Measurements from ENCODE around the gene CNTNAP2.
"Not testable (repeated sequence)": the region's sequence is repeated elsewhere in the genome, so short reads cannot be mapped to it uniquely, and the experiment has no call there.

CNTNAP2 gene

DNA sequence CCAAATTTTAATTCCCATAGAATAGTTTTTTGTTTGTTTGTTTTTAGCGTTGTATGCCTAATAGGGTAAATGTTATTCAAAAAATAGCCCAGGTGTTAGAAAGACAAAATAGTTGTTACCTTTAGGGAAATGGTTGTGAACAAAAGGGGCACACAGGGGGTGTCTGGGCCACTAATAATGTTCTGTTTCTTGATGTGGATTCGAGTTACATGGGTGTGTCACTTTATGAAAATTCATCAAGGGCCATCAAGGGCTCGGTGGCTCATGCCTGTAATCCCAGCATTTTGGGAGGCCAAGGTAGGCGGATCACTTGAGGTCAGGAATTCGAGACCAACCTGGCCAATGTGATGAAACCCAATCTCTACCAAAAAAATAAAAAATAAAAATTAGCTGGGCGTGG lies 1942.2 kb downstream of the CNTNAP2 start:
- Histone ChIP-seq H4K12ac (ENCODE audit: low read depth, low read length) (no peak overlapping the region), H3K9me3 (ENCODE audit: insufficient read depth, low read depth, low read length) (no peaks in the 10 kb centered on the region), H4K8ac (ENCODE audit: low read depth, low read length) (no peak overlapping the region), H3K18ac (ENCODE audit: low read length) (no peak overlapping the region), H3K27ac (ENCODE audit: low read depth, low read length) (no peak overlapping the region), H2BK12ac (ENCODE audit: low read length) (no peak overlapping the region), H2AFZ (ENCODE audit: insufficient read depth, low read length, poor library complexity) (no peak overlapping the region), H3K79me2 (ENCODE audit: control insufficient read depth, insufficient read depth, low read length, poor library complexity) (no peaks in the 10 kb centered on the region), H3K23ac (ENCODE audit: low read length) (no peak overlapping the region), H4K91ac (ENCODE audit: low read depth, low read length) (no peak overlapping the region), H3K4me3 (ENCODE audit: low read depth, low read length) (no peak overlapping the region), H3K14ac (ENCODE audit: low read length) (no peak overlapping the region), H3K4me1 (ENCODE audit: control insufficient read depth in 1 of 2, insufficient read depth in 2 of 2, low read length in 2 of 2) (no peaks in the 10 kb centered on the region), H2AK5ac (ENCODE audit: low read length) (no peak overlapping the region), H3K36me3 (ENCODE audit: control insufficient read depth in 1 of 2, insufficient read depth in 2 of 2, low read length in 2 of 2) (no peaks in the 10 kb centered on the region), H3K27me3 (ENCODE audit: insufficient read depth, low read length) (no peaks in the 10 kb centered on the region), H2BK120ac (ENCODE audit: insufficient read depth, low read length, poor library complexity) (no peak overlapping the region), H2BK5ac (ENCODE audit: low read depth, low read length, poor library complexity) (no peak overlapping the region), H3K4me2 (ENCODE audit: low read length) (no peak overlapping the region), H3K79me1 (ENCODE audit: low read length) (no peaks in the 10 kb centered on the region), H3K4ac (ENCODE audit: low read depth, low read length) (no peak overlapping the region), H3K9ac (ENCODE audit: low read length) (no peak overlapping the region)
- no peak for DNase-seq
- WGBS (ENCODE audit: extremely low coverage, insufficient coverage, insufficient read length), result no CpG with 5 or more reads among the region's 6 CpGs

DNA sequence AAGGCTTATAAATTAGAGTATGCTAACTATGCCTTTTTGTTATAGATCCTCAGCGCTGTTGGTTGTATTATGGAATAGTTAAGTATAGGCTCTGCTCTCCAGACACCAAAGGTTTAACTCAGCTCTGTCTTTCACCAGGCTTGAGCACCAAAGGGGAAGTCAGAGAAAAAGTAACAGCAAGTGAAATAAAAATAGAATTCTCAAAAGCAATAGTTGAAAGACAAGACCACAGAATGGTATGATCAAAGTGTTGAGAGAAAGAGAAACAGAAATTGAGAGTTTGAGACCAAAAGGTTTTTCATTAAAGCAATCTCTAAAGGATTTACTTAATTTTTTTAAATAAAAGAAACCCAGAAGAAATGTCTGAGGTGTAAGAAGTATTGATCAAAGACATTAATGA lies 1944.1 kb downstream of the CNTNAP2 start:
- Histone ChIP-seq H2BK12ac (ENCODE audit: low read length) (no peak overlapping the region), H4K91ac (ENCODE audit: low read depth, low read length) (no peak overlapping the region), H3K4me1 (ENCODE audit: control insufficient read depth in 1 of 2, insufficient read depth in 2 of 2, low read length in 2 of 2) (no peaks in the 10 kb centered on the region), H4K8ac (ENCODE audit: low read depth, low read length) (no peak overlapping the region), H4K12ac (ENCODE audit: low read depth, low read length) (no peak overlapping the region), H3K27me3 (ENCODE audit: insufficient read depth, low read length) (no peaks in the 10 kb centered on the region), H2AFZ (ENCODE audit: insufficient read depth, low read length, poor library complexity) (no peak overlapping the region), H3K14ac (ENCODE audit: low read length) (no peak overlapping the region), H2AK5ac (ENCODE audit: low read length) (no peak overlapping the region), H3K4me2 (ENCODE audit: low read length) (no peak overlapping the region), H3K4me3 (ENCODE audit: low read depth, low read length) (no peak overlapping the region), H3K23ac (ENCODE audit: low read length) (no peak overlapping the region), H3K36me3 (ENCODE audit: control insufficient read depth in 1 of 2, insufficient read depth in 2 of 2, low read length in 2 of 2) (no peaks in the 10 kb centered on the region), H2BK120ac (ENCODE audit: insufficient read depth, low read length, poor library complexity) (no peak overlapping the region), H3K79me2 (ENCODE audit: control insufficient read depth, insufficient read depth, low read length, poor library complexity) (no peaks in the 10 kb centered on the region), H3K27ac (ENCODE audit: low read depth, low read length) (no peak overlapping the region), H2BK5ac (ENCODE audit: low read depth, low read length, poor library complexity) (no peak overlapping the region), H3K18ac (ENCODE audit: low read length) (no peak overlapping the region), H3K79me1 (ENCODE audit: low read length) (no peaks in the 10 kb centered on the region), H3K4ac (ENCODE audit: low read depth, low read length) (no peak overlapping the region), H3K9ac (ENCODE audit: low read length) (no peak overlapping the region), H3K9me3 (ENCODE audit: insufficient read depth, low read depth, low read length) (no peaks in the 10 kb centered on the region)
- no CpG with 5 or more reads among the region's 1 CpG for WGBS (ENCODE audit: extremely low coverage, insufficient coverage, insufficient read length)
- DNase-seq, result no peak

DNA sequence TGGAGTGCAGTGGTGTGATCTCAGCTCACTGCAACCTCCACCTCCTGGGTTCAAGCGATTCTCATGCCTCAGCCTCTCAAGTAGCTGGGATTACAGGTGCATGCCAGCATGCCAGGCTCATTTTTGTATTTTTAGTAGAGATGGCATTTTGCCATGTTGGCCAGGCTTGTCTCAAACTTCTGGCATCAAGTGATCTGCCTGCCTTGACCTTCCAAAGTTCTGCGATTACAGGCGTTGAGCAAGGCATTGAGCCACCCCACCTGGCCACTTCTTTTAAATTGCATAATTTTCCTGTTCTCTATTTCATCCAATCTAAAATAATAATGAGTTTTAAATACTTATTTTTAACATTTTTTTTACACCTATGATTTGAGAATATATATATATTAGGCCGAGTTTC lies 1961.5 kb downstream of the CNTNAP2 start:
- H3K36me3 ChIP-seq (ENCODE audit: control insufficient read depth in 1 of 2, insufficient read depth in 2 of 2, low read length in 2 of 2); H3K27ac ChIP-seq (ENCODE audit: low read depth, low read length); H3K14ac ChIP-seq (ENCODE audit: low read length); H3K4me3 ChIP-seq (ENCODE audit: low read depth, low read length); H3K27me3 ChIP-seq (ENCODE audit: insufficient read depth, low read length); H2BK5ac ChIP-seq (ENCODE audit: low read depth, low read length, poor library complexity); H3K9me3 ChIP-seq (ENCODE audit: insufficient read depth, low read depth, low read length); H3K79me1 ChIP-seq (ENCODE audit: low read length); H3K9ac ChIP-seq (ENCODE audit: low read length); DNase-seq; H3K4me1 ChIP-seq (ENCODE audit: control insufficient read depth in 1 of 2, insufficient read depth in 2 of 2, low read length in 2 of 2); H4K91ac ChIP-seq (ENCODE audit: low read depth, low read length); H4K12ac ChIP-seq (ENCODE audit: low read depth, low read length); H2AK5ac ChIP-seq (ENCODE audit: low read length); H2BK120ac ChIP-seq (ENCODE audit: insufficient read depth, low read length, poor library complexity); H3K4ac ChIP-seq (ENCODE audit: low read depth, low read length); H3K4me2 ChIP-seq (ENCODE audit: low read length); H4K8ac ChIP-seq (ENCODE audit: low read depth, low read length); H2AFZ ChIP-seq (ENCODE audit: insufficient read depth, low read length, poor library complexity); H2BK12ac ChIP-seq (ENCODE audit: low read length); H3K23ac ChIP-seq (ENCODE audit: low read length); H3K18ac ChIP-seq (ENCODE audit: low read length); H3K79me2 ChIP-seq (ENCODE audit: control insufficient read depth, insufficient read depth, low read length, poor library complexity): not testable (repeated sequence)
- no CpG with 5 or more reads among the region's 4 CpGs for WGBS (ENCODE audit: extremely low coverage, insufficient coverage, insufficient read length)

DNA sequence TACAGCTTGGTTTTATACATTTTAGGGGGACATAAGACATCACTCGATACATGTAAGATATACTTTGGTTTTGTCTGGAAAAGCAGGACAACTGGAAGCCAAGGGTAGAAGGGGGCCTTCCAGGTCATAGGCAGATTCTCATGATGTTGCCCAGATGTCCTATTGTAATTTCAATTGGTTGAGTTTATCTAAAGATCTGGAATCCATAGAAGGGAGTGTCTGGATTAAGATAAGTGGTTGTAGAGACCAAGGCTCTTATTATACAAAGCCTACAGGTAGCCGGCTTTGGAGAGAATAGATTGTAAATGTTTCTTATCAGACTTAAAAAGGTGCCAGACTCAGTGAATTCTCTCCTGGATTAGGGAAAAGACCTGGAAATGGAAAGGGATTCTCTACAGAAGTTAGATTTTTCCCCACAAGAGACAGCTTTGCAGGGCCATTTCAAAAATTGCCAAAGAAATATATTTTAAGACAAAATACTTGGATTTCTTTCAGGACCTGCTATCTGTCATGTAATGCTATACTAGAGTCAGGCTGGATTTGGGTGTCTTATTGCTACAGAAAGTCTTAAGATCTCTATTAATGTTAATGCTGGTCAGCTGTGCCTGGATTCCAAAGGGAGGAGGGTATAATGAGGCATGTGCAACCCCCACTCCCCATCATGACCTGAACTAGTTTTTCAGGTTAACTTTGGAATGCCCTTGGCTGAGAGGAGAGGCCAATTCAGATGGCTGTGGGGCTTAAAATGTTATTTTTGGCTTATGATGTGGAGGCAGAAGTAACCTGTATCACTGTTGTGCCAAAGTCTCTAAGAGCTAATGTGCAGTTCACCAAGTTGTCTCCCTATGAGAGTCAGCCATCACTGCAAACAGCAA lies 1962.8 kb downstream of the CNTNAP2 start:
- Histone ChIP-seq H3K9me3 (ENCODE audit: insufficient read depth, low read depth, low read length) (no peaks in the 10 kb centered on the region), H3K18ac (ENCODE audit: low read length) (no peak overlapping the region), H3K9ac (ENCODE audit: low read length) (no peak overlapping the region), H3K27ac (ENCODE audit: low read depth, low read length) (no peak overlapping the region), H2BK5ac (ENCODE audit: low read depth, low read length, poor library complexity) (no peak overlapping the region), H3K79me2 (ENCODE audit: control insufficient read depth, insufficient read depth, low read length, poor library complexity) (no peaks in the 10 kb centered on the region), H3K79me1 (ENCODE audit: low read length) (no peaks in the 10 kb centered on the region), H4K12ac (ENCODE audit: low read depth, low read length) (no peak overlapping the region), H2AFZ (ENCODE audit: insufficient read depth, low read length, poor library complexity) (no peak overlapping the region), H2AK5ac (ENCODE audit: low read length) (no peak overlapping the region), H3K4me2 (ENCODE audit: low read length) (peak overlapping the region; percentile 9), H3K4me3 (ENCODE audit: low read depth, low read length) (no peak overlapping the region), H3K36me3 (ENCODE audit: control insufficient read depth in 1 of 2, insufficient read depth in 2 of 2, low read length in 2 of 2) (no peaks in the 10 kb centered on the region), H3K14ac (ENCODE audit: low read length) (no peak overlapping the region), H3K4me1 (ENCODE audit: control insufficient read depth in 1 of 2, insufficient read depth in 2 of 2, low read length in 2 of 2) (peaks cover 0 to 4% of the 10 kb centered on the region in 2 experiments), H4K8ac (ENCODE audit: low read depth, low read length) (no peak overlapping the region), H2BK12ac (ENCODE audit: low read length) (no peak overlapping the region), H3K27me3 (ENCODE audit: insufficient read depth, low read length) (no peaks in the 10 kb centered on the region), H2BK120ac (ENCODE audit: insufficient read depth, low read length, poor library complexity) (no peak overlapping the region), H4K91ac (ENCODE audit: low read depth, low read length) (no peak overlapping the region), H3K4ac (ENCODE audit: low read depth, low read length) (no peak overlapping the region), H3K23ac (ENCODE audit: low read length) (no peak overlapping the region)
- WGBS (ENCODE audit: extremely low coverage, insufficient coverage, insufficient read length), result no CpG with 5 or more reads among the region's 2 CpGs
- DNase-seq, result no peak
